PFSK-1 (cell line): Measurements from ENCODE around the gene CALD1.

Experiments used
- POLR2AphosphoS5 ChIP-seq: IDR thresholded peaks from 2 replicates; pipeline ENCODE4 v1.6.1; 2012; ENCODE audit warnings: low read depth, mild to moderate bottlenecking, control low read depth, low read length, moderate library complexity
- SIN3A ChIP-seq: IDR thresholded peaks from 2 replicates; pipeline ENCODE4 v1.6.1; 2012; ENCODE audit warnings: mild to moderate bottlenecking, low read length, moderate library complexity, borderline replicate concordance; ENCODE audit not compliant: insufficient read depth

GRCh38 chr7:134842062-134842461 is 62.6 kb downstream of the CALD1 start:
- no peak for TF ChIP-seq SIN3A
- TF ChIP-seq POLR2AphosphoS5, result no peak
